GM23338 (cell line): ENCODE measurements around the gene ZNF662. TPM values are rescaled to one million over a fixed set of nuclear protein-coding genes. Genes with fewer than 3 reads are reported as not detected.

Source experiments
- ATAC-seq: fragments of 200-7000 bp; cut with Tn5 transposase; 3 replicates; pipeline ENCODE4 v1.9.1; 2020
- DNase-seq: peaks from one replicate; pipeline ENCODE4 v3.0.0-alpha.2; 2015; ENCODE audit warnings: low spot score
- H2AFZ ChIP-seq: fragments of 200-600 bp; sonication (generic); 2 replicates; pipeline ENCODE4 v1.8.0; 2016; ENCODE audit warnings: antibody characterized with exemption, mild to moderate bottlenecking, moderate library complexity
- H3F3A ChIP-seq: fragments of 200-600 bp; sonication (generic); replicated peaks from 2 replicates; pipeline ENCODE4 v1.8.0; 2017; ENCODE audit warnings: antibody characterized with exemption, mixed run types, low read depth
- H3K27ac ChIP-seq: fragments of 200-600 bp; sonication (generic); 2 replicates; pipeline ENCODE4 v1.6.1; 2016; ENCODE audit warnings: low read depth
- H3K27me3 ChIP-seq: fragments of 200-600 bp; sonication (generic); 2 replicates; pipeline ENCODE4 v1.8.0; 2016; ENCODE audit warnings: mild to moderate bottlenecking, mixed run types, moderate library complexity; ENCODE audit not compliant: insufficient read depth
- H3K36me3 ChIP-seq: fragments of 200-600 bp; sonication (generic); 2 replicates; pipeline ENCODE4 v1.8.0; 2016; ENCODE audit warnings: mild to moderate bottlenecking; ENCODE audit not compliant: insufficient read depth
- H3K4me1 ChIP-seq: fragments of 200-600 bp; sonication (generic); 2 replicates; pipeline ENCODE4 v1.8.0; 2016; ENCODE audit warnings: mild to moderate bottlenecking, moderate library complexity; ENCODE audit not compliant: insufficient read depth
- H3K4me2 ChIP-seq: fragments of 200-600 bp; sonication (generic); 2 replicates; pipeline ENCODE4 v1.7.1; 2017; ENCODE audit warnings: mixed run types
- H3K4me3 ChIP-seq: fragments of 200-600 bp; sonication (generic); 2 replicates; pipeline ENCODE4 v1.6.1; 2016; ENCODE audit warnings: mixed run types
- H3K79me2 ChIP-seq: fragments of 200-600 bp; sonication (generic); replicated peaks from 2 replicates; pipeline ENCODE4 v1.8.0; 2017; ENCODE audit warnings: mild to moderate bottlenecking; ENCODE audit not compliant: insufficient read depth
- H3K9me2 ChIP-seq: fragments of 200-600 bp; sonication (generic); 2 replicates; pipeline ENCODE4 v1.8.0; 2017; ENCODE audit not compliant: insufficient read depth
- H4K20me1 ChIP-seq: fragments of 200-600 bp; sonication (generic); replicated peaks from 2 replicates; pipeline ENCODE4 v1.8.0; 2017; ENCODE audit warnings: mild to moderate bottlenecking; ENCODE audit not compliant: insufficient read depth
- H3K27ac Mint-ChIP-seq: 2 replicates; pipeline ENCODE4 v1.8.0; 2020; ENCODE audit warnings: inconsistent platforms, mild to moderate bottlenecking, moderate library complexity, mixed read lengths
- H3K27me3 Mint-ChIP-seq: 3 replicates; pipeline ENCODE4 v1.8.0; 2022; ENCODE audit warnings: low read depth, mild to moderate bottlenecking, moderate library complexity, mixed read lengths, inconsistent platforms; ENCODE audit not compliant: insufficient read depth, poor library complexity
- H3K36me3 Mint-ChIP-seq: 3 replicates; pipeline ENCODE4 v1.8.0; 2021; ENCODE audit warnings: low read depth, mild to moderate bottlenecking, inconsistent platforms, moderate library complexity, mixed read lengths
- H3K4me1 Mint-ChIP-seq: 3 replicates; pipeline ENCODE4 v1.8.0; 2020; ENCODE audit warnings: mild to moderate bottlenecking, inconsistent platforms, mixed read lengths
- H3K4me3 Mint-ChIP-seq: 3 replicates; pipeline ENCODE4 v1.8.0; 2021; ENCODE audit warnings: moderate library complexity, mild to moderate bottlenecking, inconsistent platforms, mixed read lengths
- H3K9me3 Mint-ChIP-seq: 3 replicates; pipeline ENCODE4 v1.8.0; 2020; ENCODE audit warnings: moderate library complexity, mild to moderate bottlenecking, inconsistent platforms, mixed read lengths
- CREB1 ChIP-seq: fragments of 250-450 bp; sonication (Bioruptor Pico); IDR thresholded peaks from 2 replicates; pipeline ENCODE4 v1.5.0; 2020; ENCODE audit warnings: low read depth, mild to moderate bottlenecking, moderate library complexity
- CTCF ChIP-seq, 2 experiments: fragments of 200-600 bp in 1 of 2; sonication (generic) in 1 of 2; conservative IDR thresholded peaks; 2 replicates each; pipeline versions ENCODE4 v1.5.1 to v1.6.1; 2016 to 2017; ENCODE audit warnings: antibody characterized with exemption in 2 of 2, low read depth in 2 of 2, mild to moderate bottlenecking in 2 of 2, moderate library complexity in 1 of 2
- ETS1 ChIP-seq: IDR thresholded peaks from 2 replicates; pipeline ENCODE4 v1.6.1; 2016; ENCODE audit warnings: antibody characterized with exemption
- EZH2 ChIP-seq: fragments of 200-600 bp; sonication (generic); IDR thresholded peaks from one replicate; pipeline ENCODE4 v1.8.0; 2017; ENCODE audit warnings: antibody characterized with exemption, mild to moderate bottlenecking, low read depth; ENCODE audit not compliant: unreplicated experiment
- EZH2phosphoT487 ChIP-seq: fragments of 200-600 bp; sonication (generic); IDR thresholded peaks from one replicate; pipeline ENCODE4 v1.8.1; 2018; ENCODE audit warnings: antibody characterized with exemption; ENCODE audit not compliant: unreplicated experiment
- JUNB ChIP-seq: IDR thresholded peaks from one replicate; pipeline ENCODE4 v1.6.1; 2016; ENCODE audit warnings: antibody characterized with exemption; ENCODE audit not compliant: unreplicated experiment
- NANOG ChIP-seq: IDR thresholded peaks from 2 replicates; pipeline ENCODE4 v1.6.1; 2016; ENCODE audit warnings: antibody characterized with exemption, borderline replicate concordance
- POLR2AphosphoS5 ChIP-seq: IDR thresholded peaks from 2 replicates; pipeline ENCODE4 v1.6.1; 2016; ENCODE audit warnings: antibody characterized with exemption, low read depth
- REST ChIP-seq: IDR thresholded peaks from one replicate; pipeline ENCODE4 v1.6.1; 2018; ENCODE audit warnings: antibody characterized with exemption; ENCODE audit not compliant: unreplicated experiment
- STAT1 ChIP-seq: IDR thresholded peaks from one replicate; pipeline ENCODE4 v1.6.1; 2016; ENCODE audit warnings: antibody characterized with exemption; ENCODE audit not compliant: unreplicated experiment
- ZNF114 ChIP-seq: fragments of 250-450 bp; sonication (Bioruptor Pico); IDR thresholded peaks from 2 replicates; pipeline ENCODE4 v1.5.0; 2020; ENCODE audit warnings: mild to moderate bottlenecking, moderate library complexity
- ZNF331 ChIP-seq: fragments of 250-450 bp; sonication (Bioruptor Pico); IDR thresholded peaks from 2 replicates; pipeline ENCODE4 v1.5.0; 2020; ENCODE audit warnings: low read depth, mild to moderate bottlenecking, moderate library complexity
- ZNF462 ChIP-seq: fragments of 250-450 bp; sonication (Bioruptor Pico); IDR thresholded peaks from 2 replicates; pipeline ENCODE4 v1.5.0; 2020; ENCODE audit warnings: mild to moderate bottlenecking, moderate library complexity
- long read RNA-seq: library from polyadenylated mRNA; unstranded; transcript quantifications from one replicate; pipeline ENCODE4 v2.0.0, GENCODE V29; 2020; ENCODE audit not compliant: unreplicated experiment
- polyA plus RNA-seq: library from polyadenylated mRNA; unstranded; fragments of >200 nt; fragmentation: Nextera tagmentation; extraction: Ambion mirVana; gene quantifications from 2 replicates; pipeline ENCODE4 v1.2.1, GENCODE V29; 2016
- total RNA-seq: library from RNA; depleted of rRNA; stranded (reverse); fragments of >200 nt; shearing (Covaris generic); gene quantifications from 2 replicates; pipeline ENCODE4 v1.2.3, GENCODE V29; 2014; rRNA removed

The ZNF662 gene
- 0.50 and 1.5 TPM in 2 replicates for total RNA-seq
- polyA plus RNA-seq, result 0.84 and 1.4 TPM in 2 replicates
- long read RNA-seq, result 0 reads

- no peaks in the 10 kb centered on the region; the same call in 1 of the 2 replicates for H3K36me3 ChIP-seq
- ATAC-seq, result peak; percentile 85
- no peak within 1 kb of the TSS for H3K4me2 ChIP-seq
- Mint-ChIP-seq H3K36me3 (peaks cover 33% of the 10 kb centered on the region), H3K4me3 (peak within 1 kb of the TSS; percentile 14; the same call in 2 of the 3 replicates), H3K27ac (no peak within 1 kb of the TSS), H3K4me1 (peaks cover 4% of the 10 kb centered on the region; the same call in 1 of the 3 replicates), H3K9me3 (peaks cover 32% of the 10 kb centered on the region), H3K27me3 (peaks cover 10% of the 10 kb centered on the region)
- no peaks in the 10 kb centered on the region for H3F3A ChIP-seq
- TF ChIP-seq ETS1 (no peak), POLR2AphosphoS5 (no peak), EZH2phosphoT487 (no peak), EZH2 (no peak), ZNF331 (no peak), ZNF462 (CRISPR knock-in tag) (no peak), ZNF114 (CRISPR knock-in tag) (no peak), JUNB (no peak), CREB1 (no peak), STAT1 (no peak), CTCF (conservative IDR thresholded peaks at IDR 0.05; ENCODE audit: low read depth in 2 of 2) (no peak), NANOG (no peak), REST (no peak)
- H3K27ac ChIP-seq, result no peak within 1 kb of the TSS
- no peaks in the 10 kb centered on the region; the same call in 1 of the 2 replicates for H3K4me1 ChIP-seq
- H4K20me1 ChIP-seq, result no peaks in the 10 kb centered on the region
- 0 out of 2 replicates have a peak, but pooled peaks cover 4% of the 10 kb centered on the region for H3K9me2 ChIP-seq
- H3K79me2 ChIP-seq, result no peaks in the 10 kb centered on the region
- DNase-seq, result peak; percentile 27
- no peaks in the 10 kb centered on the region for H3K27me3 ChIP-seq
- H2AFZ ChIP-seq, result peak within 1 kb of the TSS; percentile 69
- peak within 1 kb of the TSS; percentile 13; the same call in 1 of the 2 replicates for H3K4me3 ChIP-seq
Measured at GRCh38 chr3:42906070-42906847, at the start of gene ZNF662. ZNF662 (plus strand) TSS chr3:42906142; CDS start chr3:42908115, 1,973 bp downstream.
